DND-41 (cell line): Measurements from ENCODE around the gene RASGRP1.

ENCODE experiments used
- CTCF ChIP-seq: IDR thresholded peaks from 2 replicates; pipeline ENCODE4 v1.5.1; 2012; ENCODE audit warnings: borderline replicate concordance, low read length, moderate library complexity, mild to moderate bottlenecking; ENCODE audit not compliant: poor library complexity, severe bottlenecking; ENCODE audit errors: extremely low read depth
- EZH2 ChIP-seq: IDR thresholded peaks from 3 replicates; pipeline ENCODE4 v1.6.1; 2012; ENCODE audit warnings: borderline replicate concordance, low read depth, mild to moderate bottlenecking, moderate library complexity, low read length, inconsistent platforms; ENCODE audit not compliant: severe bottlenecking

DNA sequence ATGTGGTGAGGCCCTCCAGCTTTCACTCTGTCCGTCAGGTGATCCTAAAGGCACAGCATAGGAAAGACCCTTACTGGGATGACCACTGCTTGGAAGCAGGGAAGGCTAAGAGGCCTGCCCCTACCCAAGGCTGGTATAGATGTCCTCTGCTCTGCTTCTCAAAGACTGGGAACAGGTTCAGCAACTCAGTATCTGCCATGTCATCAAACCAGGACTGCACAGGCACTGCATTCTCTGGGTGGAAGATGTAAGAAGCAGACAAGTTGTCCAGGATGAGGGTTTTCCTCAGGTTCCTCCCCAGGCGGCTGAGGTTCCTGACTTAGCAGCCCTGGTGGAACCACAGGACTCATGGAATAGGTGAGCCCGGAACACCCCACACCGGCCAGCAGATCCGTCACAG, 106.0 kb downstream of the RASGRP1 start:
- no peak for TF ChIP-seq CTCF
- TF ChIP-seq EZH2, result no peak
